HL-60 (cell line): ENCODE measurements around the gene TBC1D14.

Experiments
- CTCF ChIP-seq: IDR thresholded peaks from one replicate; pipeline ENCODE4 v1.5.1; 2011; ENCODE audit warnings: low read length, control low read depth, inconsistent platforms; ENCODE audit not compliant: insufficient read depth
- POLR2AphosphoS5 ChIP-seq: IDR thresholded peaks from 2 replicates; pipeline ENCODE4 v1.6.1; 2012; ENCODE audit warnings: low read depth
- REST ChIP-seq: IDR thresholded peaks from 2 replicates; pipeline ENCODE4 v1.6.1; 2012; ENCODE audit warnings: low read depth; ENCODE audit not compliant: insufficient replicate concordance

DNA sequence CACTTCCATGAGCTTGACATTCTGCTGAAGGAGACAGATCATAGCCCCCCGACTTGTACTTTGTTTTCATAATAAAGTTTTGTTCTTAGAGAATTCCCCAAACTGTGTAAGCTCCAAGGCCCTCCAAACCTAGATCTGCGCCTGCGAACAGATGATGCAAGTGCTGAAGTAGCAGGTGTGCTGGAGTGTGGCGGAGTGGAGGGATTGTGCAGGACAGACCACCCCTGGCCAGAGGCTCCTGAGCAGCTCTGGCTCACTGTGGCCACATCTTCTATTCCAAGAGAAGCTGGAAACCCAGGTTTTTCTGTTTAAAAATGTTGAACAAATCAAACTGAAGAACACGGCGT is 46.4 kb downstream of the TBC1D14 start:
- TF ChIP-seq POLR2AphosphoS5 (no peak), REST (no peak), CTCF (no peak)
